SHP77 (cell line): ENCODE data around the gene ANKRD18B.
"Not testable (repeated sequence)": the region's sequence is repeated elsewhere in the genome, so short reads cannot be mapped to it uniquely, and the experiment has no call there.

Experiments
- DNase-seq, 2 experiments: peaks; one replicate each; lab custom pipeline; 2025; lab: John Stamatoyannopoulos, UW

The ANKRD18B gene

GRCh38 chr9:33523397-33524305 lies at the start of gene ANKRD18B:
Gene ANKRD18B (plus strand): TSS chr9:33524251. CDS start chr9:33524490, 239 bp downstream.
- DNase-seq, result peak; percentile 67 to 74

- no peak for DNase-seq
Measured at GRCh38 chr9:33475357-33475756, 48.7 kb upstream of the ANKRD18B start.

- no peak for DNase-seq
Measured at GRCh38 chr9:33476503-33476902, 47.5 kb upstream of the ANKRD18B start.

- no peak for DNase-seq
Measured at GRCh38 chr9:33480106-33480505, 43.9 kb upstream of the ANKRD18B start.

- no peak for DNase-seq
Measured at GRCh38 chr9:33480976-33481375, 43.1 kb upstream of the ANKRD18B start.

GRCh38 chr9:33485312-33485711 lies 38.7 kb upstream of the ANKRD18B start:
- not testable (repeated sequence) for DNase-seq

GRCh38 chr9:33489066-33489465 lies 35.0 kb upstream of the ANKRD18B start:
- no peak for DNase-seq

GRCh38 chr9:33493819-33494218 lies 30.2 kb upstream of the ANKRD18B start:
- DNase-seq, result not testable (repeated sequence)

- no peak for DNase-seq
Measured at GRCh38 chr9:33498387-33498786, 25.7 kb upstream of the ANKRD18B start.

GRCh38 chr9:33506626-33507370 lies 17.3 kb upstream of the ANKRD18B start:
- DNase-seq, result no peak

GRCh38 chr9:33510262-33511183 lies 13.5 kb upstream of the ANKRD18B start:
- peak in 1 of 2 experiments; percentile 32 for DNase-seq

GRCh38 chr9:33511184-33511517 lies 12.9 kb upstream of the ANKRD18B start:
- DNase-seq, result not testable (repeated sequence)

- not testable (repeated sequence) for DNase-seq
Measured at GRCh38 chr9:33512535-33512934, 11.5 kb upstream of the ANKRD18B start.

- DNase-seq, result not testable (repeated sequence)
Measured at GRCh38 chr9:33515342-33515995, 8.6 kb upstream of the ANKRD18B start.

- DNase-seq, result not testable (repeated sequence)
Measured at GRCh38 chr9:33516397-33516796, 7.7 kb upstream of the ANKRD18B start.

- DNase-seq, result no peak
Measured at GRCh38 chr9:33517373-33517772, 6.7 kb upstream of the ANKRD18B start.

- not testable (repeated sequence) for DNase-seq
Measured at GRCh38 chr9:33517934-33518577, 6.0 kb upstream of the ANKRD18B start.

- not testable (repeated sequence) for DNase-seq
Measured at GRCh38 chr9:33521861-33522260, 2.2 kb upstream of the ANKRD18B start.

GRCh38 chr9:33524306-33524947 lies 376 bp downstream of the ANKRD18B start:
- no peak for DNase-seq

GRCh38 chr9:33528069-33528468 lies 4.0 kb downstream of the ANKRD18B start:
- DNase-seq, result not testable (repeated sequence)
